ENCODE measurements around the gene GRIK2.

GRIK2 gene

DNA sequence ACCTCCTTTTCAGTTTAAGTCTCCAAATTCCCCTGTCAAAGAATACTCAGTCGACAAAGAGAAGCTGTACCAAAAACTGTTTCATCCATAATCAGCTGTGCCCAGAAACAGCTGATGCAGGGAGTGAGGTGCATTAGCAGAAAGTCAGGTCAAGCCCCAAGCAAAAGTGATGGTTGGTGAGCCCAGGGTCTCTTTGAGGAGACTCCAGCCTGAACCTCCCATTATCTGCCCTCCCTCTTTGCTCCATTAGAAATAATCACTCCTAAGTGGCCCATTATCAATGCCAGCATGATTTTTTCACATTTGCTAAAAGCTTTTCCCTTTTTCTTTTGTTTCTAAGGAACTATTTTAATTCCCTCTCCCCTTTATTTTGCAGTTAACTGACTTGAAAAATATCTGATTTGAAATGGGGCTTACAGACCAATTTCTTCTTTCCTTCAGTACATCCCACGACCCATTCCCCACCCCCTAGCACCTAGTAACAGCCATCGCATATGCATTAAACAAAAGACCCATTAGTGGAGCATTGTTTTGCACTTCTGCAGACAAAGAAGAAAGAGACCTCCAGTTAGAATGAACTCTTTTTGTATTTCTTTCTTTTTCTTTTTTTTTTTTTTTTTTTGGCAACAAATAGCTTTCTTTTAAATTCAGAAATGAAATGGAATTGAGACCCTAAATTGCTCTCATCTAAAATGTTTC is 257.0 kb downstream of the GRIK2 start:
- DNase-seq, result no peak

DNA sequence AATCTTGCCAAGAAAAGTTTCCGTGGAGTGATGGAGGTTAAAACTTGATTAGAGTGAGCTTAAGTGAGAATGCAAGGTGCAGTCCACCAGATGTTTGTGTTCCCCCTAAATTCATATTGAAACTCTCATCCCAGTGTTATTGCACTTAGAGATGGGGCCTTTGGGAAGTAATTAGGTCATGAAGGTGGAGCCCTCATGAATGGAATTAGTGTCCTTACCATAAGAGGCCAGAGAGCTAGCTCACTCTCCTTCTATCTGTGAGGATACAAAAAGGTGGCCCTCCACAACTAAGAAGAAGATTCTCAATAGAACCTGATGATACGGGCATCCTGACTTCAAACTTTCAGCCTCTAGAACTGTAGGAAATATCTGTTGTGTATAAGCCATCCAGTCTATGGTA is 258.6 kb downstream of the GRIK2 start:
- DNase-seq, result no peak

GRCh38 chr6:101655109-101655508 is 261.6 kb downstream of the GRIK2 start:
- DNase-seq, result no peak

DNA sequence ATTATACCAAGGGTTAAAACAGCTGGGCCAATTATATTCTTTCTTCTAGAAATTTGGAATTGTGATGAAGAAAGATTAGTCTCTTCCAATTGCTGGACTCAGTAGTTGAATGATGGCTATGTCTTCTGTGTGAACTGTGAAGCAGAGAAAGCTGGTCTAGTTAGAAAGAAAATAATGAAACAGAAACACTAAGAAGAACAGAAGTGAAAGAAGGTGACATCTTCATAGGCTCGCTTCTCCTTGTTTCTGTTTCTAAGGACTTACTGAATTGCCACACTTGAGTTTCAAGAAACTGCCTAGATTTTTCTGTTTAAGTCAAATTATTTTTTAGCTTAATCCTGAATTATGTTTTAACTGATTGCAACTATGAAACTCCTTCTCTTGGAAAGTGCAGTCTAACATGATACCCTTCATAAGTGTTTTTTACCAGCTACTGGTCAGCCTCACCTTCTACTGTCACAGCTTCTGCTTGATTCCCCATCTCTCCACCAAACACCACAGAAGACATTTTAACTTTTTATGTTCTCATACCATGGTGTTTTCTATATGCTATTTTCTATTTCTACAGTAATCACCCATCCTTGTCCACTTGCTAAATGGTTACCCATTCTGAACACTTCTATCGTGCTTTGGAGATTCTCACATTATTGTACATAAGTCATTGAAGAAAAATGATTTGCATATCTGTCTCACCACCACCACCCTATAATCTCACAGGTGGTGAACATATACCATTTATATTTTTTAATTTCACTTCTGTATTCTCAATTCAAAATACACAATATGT is 268.8 kb downstream of the GRIK2 start:
- DNase-seq, result no peak

DNA sequence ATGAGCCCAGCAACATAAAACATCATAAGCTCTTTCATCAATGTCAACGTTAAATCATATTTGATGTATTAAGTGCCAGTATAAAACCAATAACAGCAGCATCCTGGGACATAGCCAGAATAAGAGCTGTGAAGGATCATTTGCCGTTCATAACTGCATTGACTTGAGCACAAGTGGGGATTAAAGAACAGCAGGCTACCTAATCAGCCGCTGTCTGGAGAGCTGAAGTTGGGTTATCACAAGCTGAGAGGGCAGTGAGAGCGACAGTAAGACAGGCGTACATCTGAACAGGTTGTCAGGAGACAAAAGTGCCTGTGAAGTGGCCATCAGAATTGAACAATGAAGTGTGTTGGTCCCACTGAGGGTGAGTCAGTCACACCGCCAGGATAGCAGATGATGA is 269.6 kb downstream of the GRIK2 start:
- DNase-seq, result no peak

DNA sequence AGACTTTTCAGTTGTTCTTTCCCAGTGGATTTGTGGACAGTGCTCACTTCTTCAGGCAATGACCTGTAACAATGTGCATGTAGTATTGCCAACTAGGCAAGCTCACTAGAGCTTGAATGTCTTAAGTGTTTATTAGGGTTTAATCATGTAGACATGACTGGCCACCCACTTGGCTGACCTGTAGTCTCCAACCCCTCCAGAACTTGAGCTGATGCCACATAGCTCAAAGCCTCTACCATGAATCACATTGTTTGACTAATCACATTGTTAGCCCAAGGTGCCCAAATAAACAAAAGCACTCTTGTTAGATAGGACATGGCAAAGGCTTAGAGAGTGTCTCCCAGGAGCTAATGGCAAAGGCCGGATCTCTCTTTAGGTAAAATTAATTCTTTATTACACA is 272.7 kb downstream of the GRIK2 start:
- no peak for DNase-seq

- DNase-seq, result no peak
Observed at GRCh38 chr6:101668496-101669030, 275.1 kb downstream of the GRIK2 start.

GRCh38 chr6:101676187-101676586 is 282.7 kb downstream of the GRIK2 start:
- no peak for DNase-seq

DNA sequence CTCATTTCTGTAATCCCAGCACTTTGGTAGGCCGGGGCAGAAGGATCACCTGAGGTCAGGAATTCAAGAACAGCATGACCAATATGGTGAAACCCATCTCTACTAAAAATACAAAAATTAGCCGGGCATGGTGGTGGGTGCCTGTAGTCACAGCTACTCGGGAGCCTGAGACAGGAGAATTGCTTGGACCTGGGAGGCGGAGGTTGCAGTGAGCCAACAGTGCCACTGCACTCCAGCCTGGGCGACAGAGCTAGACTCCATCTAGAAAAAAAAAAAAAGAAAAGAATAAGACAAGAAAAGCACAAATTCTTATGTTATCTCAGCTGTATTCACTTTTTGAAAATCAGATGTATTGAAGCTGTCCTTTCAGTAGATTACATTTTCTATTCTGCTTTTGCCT is 289.4 kb downstream of the GRIK2 start:
- no peak for DNase-seq

- no peak for DNase-seq
Observed at GRCh38 chr6:101683884-101684283, 290.4 kb downstream of the GRIK2 start.

DNA sequence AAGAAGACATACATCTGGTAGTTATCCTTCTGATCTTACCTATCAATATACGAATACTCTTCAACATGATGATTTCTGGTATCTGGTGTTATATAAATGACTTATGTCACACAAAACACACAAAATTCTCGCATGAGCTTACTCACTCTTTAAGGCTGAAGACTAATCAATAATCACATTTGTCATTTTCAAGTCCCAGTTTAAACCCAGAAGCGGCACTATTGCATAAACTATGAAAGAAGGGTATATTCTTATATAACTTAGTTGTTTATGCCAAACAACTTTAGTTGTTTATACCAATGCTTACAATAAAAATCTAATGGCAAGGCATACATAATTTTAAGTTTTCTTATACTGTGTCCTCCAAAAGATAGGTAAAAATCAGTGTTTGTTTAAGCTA is 293.1 kb downstream of the GRIK2 start:
- DNase-seq, result no peak

DNA sequence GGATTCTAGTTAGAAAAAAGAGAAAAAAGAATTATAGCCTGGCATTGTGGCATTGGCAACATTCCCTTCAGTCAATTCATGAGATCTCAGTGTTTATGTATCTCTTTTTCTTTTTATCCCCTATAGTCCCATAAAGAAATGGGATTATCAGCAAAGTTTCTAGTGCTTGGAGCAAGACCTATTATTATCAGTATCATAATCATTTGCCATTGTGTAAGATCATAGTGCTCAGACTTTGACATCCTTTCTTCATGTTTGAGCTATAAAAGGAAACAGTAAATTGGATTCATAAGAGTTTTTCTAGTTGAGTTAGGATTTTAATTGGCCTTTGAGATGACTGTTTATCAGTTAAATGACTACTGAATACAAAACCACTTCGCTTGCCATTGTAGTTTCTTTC is 295.6 kb downstream of the GRIK2 start:
- no peak for DNase-seq

- DNase-seq, result no peak
Observed at GRCh38 chr6:101689695-101690094, 296.2 kb downstream of the GRIK2 start.

DNA sequence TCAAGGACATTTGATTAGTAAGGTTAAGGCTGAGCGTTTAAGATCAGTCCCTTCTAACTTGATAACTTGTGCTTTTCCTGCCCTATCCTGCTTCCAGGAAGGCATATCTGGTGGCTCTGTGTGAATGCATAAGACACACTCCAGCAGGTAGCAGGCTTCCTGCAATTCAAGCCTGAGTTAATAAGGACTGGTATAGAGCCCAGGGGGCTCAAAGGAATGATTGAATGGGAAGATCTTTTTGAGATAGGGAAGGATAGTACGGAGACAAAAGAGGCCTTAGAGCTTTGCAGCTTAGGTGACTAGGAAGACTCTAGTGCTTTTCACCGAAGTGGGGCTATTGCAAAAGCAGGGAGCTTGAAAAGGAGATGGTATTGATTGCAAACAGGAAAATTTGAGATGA is 307.1 kb downstream of the GRIK2 start:
- no peak for DNase-seq

DNA sequence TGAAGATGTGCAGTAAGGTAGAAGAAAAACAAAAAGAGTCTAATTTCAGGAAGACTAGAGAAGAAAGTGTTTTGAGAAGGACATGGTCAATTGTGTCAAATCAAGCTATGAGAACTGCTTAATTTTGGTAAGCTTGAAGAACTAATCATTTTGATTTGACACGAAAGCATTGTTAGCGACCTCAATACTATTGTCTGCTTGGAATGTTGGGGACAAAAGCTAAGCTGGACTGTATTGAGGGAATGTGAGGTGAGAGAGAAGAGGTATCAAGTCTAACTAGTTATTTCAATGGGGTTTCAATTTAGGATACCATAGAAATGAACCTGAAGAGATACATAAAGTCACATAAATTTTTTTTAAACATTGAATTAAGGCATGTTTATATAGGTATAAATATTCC is 309.8 kb downstream of the GRIK2 start:
- DNase-seq, result no peak

GRCh38 chr6:101705866-101706265 is 312.4 kb downstream of the GRIK2 start:
- no peak for DNase-seq

GRCh38 chr6:101706576-101706975 is 313.1 kb downstream of the GRIK2 start:
- DNase-seq, result no peak

DNA sequence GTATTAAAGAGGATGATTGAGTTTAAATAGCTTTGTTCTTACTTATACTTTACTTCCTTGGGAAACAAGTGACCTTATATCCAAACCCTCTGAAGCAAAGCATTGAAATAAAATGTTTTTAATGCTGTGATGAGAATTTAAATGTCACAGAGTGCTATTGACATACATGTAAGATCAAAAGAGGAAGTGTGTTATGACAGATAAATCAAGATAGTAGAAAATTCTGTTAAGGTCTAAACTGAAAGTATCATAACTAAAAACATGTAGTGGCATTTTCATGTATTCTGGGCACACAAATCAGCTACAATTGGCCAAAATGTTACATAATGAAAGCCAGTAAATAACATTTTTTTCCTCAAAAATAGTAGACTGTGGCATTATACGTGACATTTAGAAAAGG is 318.0 kb downstream of the GRIK2 start:
- DNase-seq, result no peak

- no peak for DNase-seq
Observed at GRCh38 chr6:101716387-101716786, 322.9 kb downstream of the GRIK2 start.

GRCh38 chr6:101716810-101717209 is 323.3 kb downstream of the GRIK2 start:
- DNase-seq, result no peak

DNA sequence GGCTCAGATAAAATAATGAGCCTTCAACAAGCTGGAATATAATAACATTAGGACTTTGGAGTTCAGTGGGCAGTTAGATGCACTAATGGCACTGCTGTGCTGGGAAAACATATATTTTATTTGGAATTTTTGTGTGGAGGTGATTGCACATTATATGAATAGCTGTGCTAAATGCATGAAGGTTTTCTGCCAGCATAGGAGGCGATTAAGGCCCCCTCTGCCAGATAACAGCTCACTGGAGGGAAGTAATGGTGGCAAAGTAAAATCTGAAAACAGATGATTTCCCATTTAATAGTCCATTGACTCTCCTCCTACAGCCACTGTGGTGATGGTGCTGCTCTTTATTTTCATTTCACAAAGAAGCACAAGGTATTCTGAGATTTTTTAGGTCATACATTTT is 326.0 kb downstream of the GRIK2 start:
- no peak for DNase-seq

DNA sequence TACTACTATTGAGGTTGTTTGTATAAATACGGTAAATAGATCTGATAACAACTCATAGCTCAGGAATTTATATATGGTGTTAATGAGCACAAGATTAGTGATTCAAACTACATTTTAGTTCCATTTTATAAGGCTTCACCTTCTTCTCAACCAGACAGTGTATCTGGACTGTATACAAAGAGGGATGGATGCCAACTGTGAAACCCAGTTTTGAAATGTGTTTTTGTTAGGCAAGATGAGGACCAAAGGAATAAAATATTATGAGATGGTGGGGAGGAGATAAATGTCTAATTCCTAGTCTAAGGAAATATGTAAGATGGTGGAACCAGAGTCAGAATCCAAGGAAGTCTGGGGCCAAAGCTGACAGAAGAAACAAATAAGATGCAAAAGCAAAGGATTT is 329.0 kb downstream of the GRIK2 start:
- DNase-seq, result no peak

GRCh38 chr6:101722991-101723579 is 329.6 kb downstream of the GRIK2 start:
- DNase-seq, result no peak

DNA sequence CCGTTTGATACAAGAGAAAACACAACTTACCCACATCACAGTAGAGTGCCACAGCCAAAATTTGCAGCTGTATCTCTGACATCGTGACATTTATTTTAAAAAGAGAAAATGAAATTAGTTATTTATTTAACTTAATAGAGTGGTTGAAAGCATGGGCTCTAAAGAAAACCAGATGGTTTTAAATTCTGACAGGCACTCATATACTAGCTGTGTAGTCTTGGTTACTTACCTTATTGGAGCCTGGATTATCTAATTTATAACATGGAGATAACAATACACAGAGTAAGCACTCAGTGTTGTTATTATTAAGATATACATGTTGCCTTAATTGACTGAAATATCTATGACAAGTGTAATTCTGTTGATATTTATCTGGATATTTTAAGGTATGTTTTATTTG is 334.9 kb downstream of the GRIK2 start:
- no peak for DNase-seq

All from CD4-positive, alpha-beta T cell treated with Interleukin-17A for 1 hour (primary cell).